22Rv1 (cell line): ENCODE data around the gene MYL10.

Source experiments
- CTCF ChIP-seq: fragments of 450-650 bp; IDR thresholded peaks from 2 replicates; pipeline ENCODE4 v1.5.1; 2017; ENCODE audit warnings: mild to moderate bottlenecking
- ZFX ChIP-seq: fragments of 450-650 bp; IDR thresholded peaks from 2 replicates; pipeline ENCODE4 v1.6.1; 2017; ENCODE audit warnings: antibody characterized with exemption, borderline replicate concordance

- no peak for TF ChIP-seq CTCF
- TF ChIP-seq ZFX = no peak
Measured at GRCh38 chr7:101645951-101646350, 16.9 kb upstream of the MYL10 start.
